ENCODE measurements around the gene NFX1.

The NFX1 gene

GRCh38 chr9:33267151-33267767, 23.1 kb upstream of the NFX1 start:
- DNase-seq = peak; percentile 61

GRCh38 chr9:33270146-33270545, 20.2 kb upstream of the NFX1 start:
- no peak for DNase-seq

- DNase-seq = no peak
These were observed 18.3 kb upstream of the NFX1 start for GRCh38 chr9:33272061-33272460.

GRCh38 chr9:33273266-33273971, 16.9 kb upstream of the NFX1 start:
- no peak for DNase-seq

GRCh38 chr9:33273972-33274328, 16.4 kb upstream of the NFX1 start:
- DNase-seq = no peak

GRCh38 chr9:33277484-33277883, 12.8 kb upstream of the NFX1 start:
- DNase-seq = no peak

GRCh38 chr9:33285502-33285901, 4.8 kb upstream of the NFX1 start:
- no peak for DNase-seq

- peak; percentile 76 for DNase-seq
These were observed 3.2 kb upstream of the NFX1 start for GRCh38 chr9:33287087-33287490.

- no peak for DNase-seq
These were observed 2.1 kb upstream of the NFX1 start for GRCh38 chr9:33288235-33288634.

GRCh38 chr9:33288828-33289483, 1.4 kb upstream of the NFX1 start:
- no peak for DNase-seq

GRCh38 chr9:33289496-33289895, 820 bp upstream of the NFX1 start:
- DNase-seq = no peak

- DNase-seq = no peak
These were observed 425 bp upstream of the NFX1 start for GRCh38 chr9:33289936-33290246.

GRCh38 chr9:33291031-33291397, 698 bp downstream of the NFX1 start:
- no peak for DNase-seq

GRCh38 chr9:33291901-33292300, 1.6 kb downstream of the NFX1 start:
- peak; percentile 43 for DNase-seq

- no peak for DNase-seq
These were observed 3.5 kb downstream of the NFX1 start for GRCh38 chr9:33293782-33294181.

GRCh38 chr9:33294670-33295432, 4.5 kb downstream of the NFX1 start:
- DNase-seq = no peak

GRCh38 chr9:33295571-33295970, 5.3 kb downstream of the NFX1 start:
- peak; percentile 60 for DNase-seq

GRCh38 chr9:33297432-33297831, 7.1 kb downstream of the NFX1 start:
- DNase-seq = no peak

GRCh38 chr9:33300546-33300945, 10.2 kb downstream of the NFX1 start:
- no peak for DNase-seq

- DNase-seq = no peak
These were observed 14.0 kb downstream of the NFX1 start for GRCh38 chr9:33304362-33304761.

- DNase-seq = peak; percentile 83
These were observed 15.7 kb downstream of the NFX1 start for GRCh38 chr9:33306037-33306436.

- no peak for DNase-seq
These were observed 16.8 kb downstream of the NFX1 start for GRCh38 chr9:33307067-33307466.

GRCh38 chr9:33309903-33310302, 19.6 kb downstream of the NFX1 start:
- DNase-seq = no peak

GRCh38 chr9:33310748-33311147, 20.4 kb downstream of the NFX1 start:
- DNase-seq = no peak
